K562 (cell line): ENCODE results near the gene RXYLT1. TPM values are rescaled to one million over a fixed set of nuclear protein-coding genes. Genes with fewer than 3 reads are reported as not detected.

Experiments
- AFF4 ChIP-seq: sonication (generic); formaldehyde crosslinking; IDR thresholded peaks from 2 replicates; pipeline ENCODE4 v1.8.0; 2023; ENCODE audit warnings: mild to moderate bottlenecking, missing genetic modification reagents
- BRCA1 ChIP-seq, 2 experiments: fragments of 450-650 bp in 1 of 2; sonication (generic) in 1 of 2; formaldehyde crosslinking in 1 of 2; IDR thresholded peaks; 2 replicates each; pipeline versions ENCODE4 v1.5.0 to v1.6.1; 2017 to 2020; ENCODE audit warnings: mild to moderate bottlenecking in 1 of 2, missing genetic modification reagents in 1 of 2
- BRD9 ChIP-seq: fragments of 450-650 bp; IDR thresholded peaks from 2 replicates; pipeline ENCODE4 v1.6.1; 2018; ENCODE audit warnings: low read depth; ENCODE audit not compliant: partially characterized antibody
- CBX1 ChIP-seq: sonication (generic); IDR thresholded peaks from 2 replicates; pipeline ENCODE4 v1.6.1; 2016; ENCODE audit warnings: antibody characterized with exemption, low read depth, mild to moderate bottlenecking
- GATAD2A ChIP-seq: fragments of 450-650 bp; IDR thresholded peaks from 2 replicates; pipeline ENCODE4 v1.6.1; 2017
- HNRNPLL ChIP-seq: fragments of 200-400 bp; formaldehyde crosslinking; IDR thresholded peaks from 2 replicates; pipeline ENCODE4 v1.6.1; 2017; ENCODE audit warnings: low read length, low read depth, mild to moderate bottlenecking; ENCODE audit not compliant: poor library complexity, severe bottlenecking
- MBD1 ChIP-seq: fragments of 250-450 bp; sonication (Bioruptor Pico); IDR thresholded peaks from 2 replicates; pipeline ENCODE4 v1.8.0; 2022; ENCODE audit warnings: inconsistent platforms
- MTA3 ChIP-seq: fragments of 450-650 bp; formaldehyde crosslinking; IDR thresholded peaks from 2 replicates; pipeline ENCODE4 v1.6.1; 2017; ENCODE audit warnings: mild to moderate bottlenecking, borderline replicate concordance
- PKNOX1 ChIP-seq: fragments of 450-650 bp; IDR thresholded peaks from 2 replicates; pipeline ENCODE4 v1.6.1; 2016
- PURB ChIP-seq: sonication (generic); formaldehyde crosslinking; IDR thresholded peaks from 2 replicates; pipeline ENCODE4 v1.9.0; 2021; ENCODE audit warnings: low read depth, mild to moderate bottlenecking, missing genetic modification reagents
- SMARCC2 ChIP-seq: fragments of 450-650 bp; IDR thresholded peaks from 2 replicates; pipeline ENCODE4 v1.6.1; 2017; ENCODE audit warnings: antibody characterized with exemption, moderate library complexity, mild to moderate bottlenecking, low read depth
- TRIM24 ChIP-seq, 2 experiments: fragments of 450-650 bp; IDR thresholded peaks; 2 replicates each; pipeline ENCODE4 v1.6.1; 2016
- TRIM28 ChIP-seq: fragments of 450-650 bp; IDR thresholded peaks from 2 replicates; pipeline ENCODE4 v1.6.1; 2017
- ZNF174 ChIP-seq: fragments of 250-450 bp; sonication (Bioruptor Pico); IDR thresholded peaks from 2 replicates; pipeline ENCODE4 v1.4.0; 2020; ENCODE audit warnings: mild to moderate bottlenecking
- ZNF778 ChIP-seq: fragments of 450-650 bp; formaldehyde crosslinking; IDR thresholded peaks from 2 replicates; pipeline ENCODE4 v1.4.0; 2020; ENCODE audit warnings: mild to moderate bottlenecking, moderate library complexity
- ZZZ3 ChIP-seq: fragments of 450-650 bp; IDR thresholded peaks from 2 replicates; pipeline ENCODE4 v1.6.1; 2016; ENCODE audit warnings: antibody characterized with exemption, mild to moderate bottlenecking, moderate library complexity
- polyA plus RNA-seq, 8 experiments: library from polyadenylated mRNA; depleted of rRNA in 4 of 8; stranded (reverse) in 5 of 8; unstranded in 3 of 8; fragments of >200 nt; fragmentation: Nextera tagmentation in 2 of 8; fragmentation: Illumina TruSeq in 1 of 8; extraction: Ambion mirVana in 2 of 8; extraction: Trizol in 1 of 8; gene quantifications; 2 replicates each; pipeline versions ENCODE4 v1.2.1 to v1.2.3, GENCODE V29; 2011 to 2014; ENCODE audit warnings: inconsistent platforms in 1 of 8, missing spikeins in 1 of 8
- total RNA-seq, 7 experiments: library from RNA; depleted of rRNA in 6 of 7; stranded (reverse); fragments of >200 nt in 6 of 7; fragmentation: Illumina TruSeq in 2 of 7; extraction: Trizol in 2 of 7; gene quantifications; 2 replicates each; pipeline versions ENCODE4 v1.2.1 to v1.2.3, GENCODE V29; 2011 to 2021; ENCODE audit warnings: low replicate concordance in 1 of 7
- TF ChIP-seq, protein P1 (sequence below): sonication (generic); formaldehyde crosslinking; IDR thresholded peaks from 2 replicates; pipeline ENCODE4 v1.8.1; 2023; ENCODE audit warnings: mild to moderate bottlenecking, missing genetic modification reagents
- TF ChIP-seq, protein P2 (sequence below), 2 experiments: IDR thresholded peaks; 2 replicates each; pipeline ENCODE4 v1.6.1; 2012; ENCODE audit warnings: improper control_type of control experiment in 2 of 2, low read depth in 2 of 2, low read length in 2 of 2, borderline replicate concordance in 1 of 2

Gene RXYLT1
- total and polyA plus RNA-seq, 9 of the 15 experiments (the other 6 are each of a cell fraction or from before 2014, with no cell fraction given) = 6.7 to 26.5 (median 20.9) TPM

DNA sequence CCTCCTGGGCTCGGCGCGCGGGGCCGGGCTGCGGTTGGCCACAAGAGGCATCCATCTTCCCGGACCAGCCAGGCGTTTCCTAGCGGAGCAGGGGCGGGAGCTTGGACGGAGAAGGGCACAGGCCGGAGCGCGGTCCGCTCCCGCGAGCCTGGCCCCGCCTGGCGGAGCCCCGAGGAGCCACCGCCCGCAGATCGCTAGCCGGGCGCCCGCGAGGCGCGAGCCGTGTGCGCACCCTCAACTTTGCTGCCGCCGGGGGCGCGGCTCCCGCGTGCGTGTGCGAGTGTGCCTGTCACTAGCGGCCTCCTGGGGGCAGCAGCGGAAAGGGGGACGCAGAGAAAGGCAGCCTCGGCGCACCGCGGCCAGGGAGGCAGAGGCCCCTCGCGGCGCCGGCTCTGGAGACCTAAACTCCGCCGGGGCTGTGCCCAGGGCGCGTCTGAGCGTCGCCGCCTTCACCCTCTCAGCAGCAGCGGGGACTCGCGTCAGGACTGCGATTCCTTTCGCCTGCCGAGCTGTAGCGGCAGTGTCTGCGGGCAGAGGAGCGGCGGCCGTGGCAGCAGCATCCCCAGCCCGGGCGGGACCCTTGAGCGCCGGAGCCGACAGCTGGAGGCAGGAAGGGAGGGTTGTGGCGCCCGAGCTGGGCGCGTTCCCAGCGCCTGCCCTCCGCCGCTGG lies 64.1 kb downstream of the RXYLT1 start (continued):
- TF ChIP-seq, protein P1, sequence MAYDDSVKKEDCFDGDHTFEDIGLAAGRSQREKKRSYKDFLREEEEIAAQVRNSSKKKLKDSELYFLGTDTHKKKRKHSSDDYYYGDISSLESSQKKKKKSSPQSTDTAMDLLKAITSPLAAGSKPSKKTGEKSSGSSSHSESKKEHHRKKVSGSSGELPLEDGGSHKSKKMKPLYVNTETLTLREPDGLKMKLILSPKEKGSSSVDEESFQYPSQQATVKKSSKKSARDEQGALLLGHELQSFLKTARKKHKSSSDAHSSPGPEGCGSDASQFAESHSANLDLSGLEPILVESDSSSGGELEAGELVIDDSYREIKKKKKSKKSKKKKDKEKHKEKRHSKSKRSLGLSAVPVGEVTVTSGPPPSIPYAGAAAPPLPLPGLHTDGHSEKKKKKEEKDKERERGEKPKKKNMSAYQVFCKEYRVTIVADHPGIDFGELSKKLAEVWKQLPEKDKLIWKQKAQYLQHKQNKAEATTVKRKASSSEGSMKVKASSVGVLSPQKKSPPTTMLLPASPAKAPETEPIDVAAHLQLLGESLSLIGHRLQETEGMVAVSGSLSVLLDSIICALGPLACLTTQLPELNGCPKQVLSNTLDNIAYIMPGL = no peak
- TF ChIP-seq SMARCC2 (no peak), MTA3 (peak; percentile 35; the same call in 1 of the 2 replicates), ZZZ3 (no peak), MBD1 (CRISPR knock-in tag) (no peak), PKNOX1 (peak; percentile 88), ZNF778 (CRISPR knock-in tag) (no peak), AFF4 (CRISPR knock-in tag) (peak; percentile 39; the same call in 1 of the 2 replicates), TRIM24 (IDR thresholded peaks at IDR 0.05) (no peak), ZNF174 (CRISPR knock-in tag) (no peak), TRIM28 (no peak), GATAD2A (no peak), BRCA1 (IDR thresholded peaks at IDR 0.05) (no peak), BRCA1 (CRISPR knock-in tag; IDR thresholded peaks at IDR 0.05) (no peak), CBX1 (no peak), PURB (no peak), HNRNPLL (peak; percentile 51), BRD9 (no peak)
- TF ChIP-seq, protein P2, sequence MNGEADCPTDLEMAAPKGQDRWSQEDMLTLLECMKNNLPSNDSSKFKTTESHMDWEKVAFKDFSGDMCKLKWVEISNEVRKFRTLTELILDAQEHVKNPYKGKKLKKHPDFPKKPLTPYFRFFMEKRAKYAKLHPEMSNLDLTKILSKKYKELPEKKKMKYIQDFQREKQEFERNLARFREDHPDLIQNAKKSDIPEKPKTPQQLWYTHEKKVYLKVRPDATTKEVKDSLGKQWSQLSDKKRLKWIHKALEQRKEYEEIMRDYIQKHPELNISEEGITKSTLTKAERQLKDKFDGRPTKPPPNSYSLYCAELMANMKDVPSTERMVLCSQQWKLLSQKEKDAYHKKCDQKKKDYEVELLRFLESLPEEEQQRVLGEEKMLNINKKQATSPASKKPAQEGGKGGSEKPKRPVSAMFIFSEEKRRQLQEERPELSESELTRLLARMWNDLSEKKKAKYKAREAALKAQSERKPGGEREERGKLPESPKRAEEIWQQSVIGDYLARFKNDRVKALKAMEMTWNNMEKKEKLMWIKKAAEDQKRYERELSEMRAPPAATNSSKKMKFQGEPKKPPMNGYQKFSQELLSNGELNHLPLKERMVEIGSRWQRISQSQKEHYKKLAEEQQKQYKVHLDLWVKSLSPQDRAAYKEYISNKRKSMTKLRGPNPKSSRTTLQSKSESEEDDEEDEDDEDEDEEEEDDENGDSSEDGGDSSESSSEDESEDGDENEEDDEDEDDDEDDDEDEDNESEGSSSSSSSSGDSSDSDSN (IDR thresholded peaks at IDR 0.05; ENCODE audit: borderline replicate concordance in 1 of 2, low read depth in 2 of 2, low read length in 2 of 2) = peak; percentile 56 to 83; a peak in 3 of 4 replicates
